H1 (cell line): ENCODE results near the gene CAMKK2. TPM values are rescaled to one million over a fixed set of nuclear protein-coding genes. Genes with fewer than 3 reads are reported as not detected.

Source experiments
- CTCF ChIA-PET: fragments of 300-600 bp; sonication (Branson Sonifier 250); formaldehyde crosslinking; loops from one replicate; lab custom pipeline; 2021; ENCODE audit not compliant: partially characterized antibody; lab: Charles Lee
- POLR2A ChIA-PET: fragments of 300-600 bp; sonication (Branson Sonifier 250); formaldehyde crosslinking; loops from one replicate; lab custom pipeline; 2021; ENCODE audit warnings: inconsistent platforms; ENCODE audit not compliant: partially characterized antibody; lab: Charles Lee
- DNase-seq, 2 experiments: peaks; one replicate each; pipeline versions ENCODE4 v3.0.0 to v3.0.0-alpha.2; 2010 to 2022; ENCODE audit warnings: low spot score in 2 of 2, low read depth in 1 of 2, mixed read lengths in 1 of 2
- FAIRE-seq: peaks from 2 replicates; lab custom pipeline; 2011; peaks lifted over from hg19 to GRCh38; lab: Jason Lieb, UNC
- H2AFZ ChIP-seq: 2 replicates; pipeline ENCODE4 v1.8.1; 2012; ENCODE audit warnings: low read length, inconsistent platforms
- H2AK5ac ChIP-seq: 2 replicates; pipeline ENCODE4 v1.6.1; 2013; ENCODE audit warnings: low read depth, low read length
- H2BK120ac ChIP-seq: replicated peaks from 2 replicates; pipeline ENCODE3; 2013; ENCODE audit warnings: low read depth, low read length, inconsistent platforms
- H2BK12ac ChIP-seq: 2 replicates; pipeline ENCODE4 v1.6.1; 2013; ENCODE audit warnings: low read depth, low read length
- H2BK15ac ChIP-seq: 2 replicates; pipeline ENCODE4 v1.6.1; 2013; ENCODE audit warnings: low read length
- H2BK20ac ChIP-seq: 2 replicates; pipeline ENCODE4 v1.6.1; 2013; ENCODE audit warnings: low read length
- H2BK5ac ChIP-seq: 2 replicates; pipeline ENCODE4 v1.6.1; 2013; ENCODE audit warnings: low read depth, low read length
- H3K14ac ChIP-seq: 2 replicates; pipeline ENCODE4 v1.6.1; 2013; ENCODE audit warnings: inconsistent platforms; ENCODE audit not compliant: insufficient read length
- H3K18ac ChIP-seq: 2 replicates; pipeline ENCODE4 v1.6.1; 2013; ENCODE audit warnings: low read length; ENCODE audit errors: extremely low read depth
- H3K23ac ChIP-seq: 2 replicates; pipeline ENCODE4 v1.6.1; 2013; ENCODE audit warnings: inconsistent platforms; ENCODE audit not compliant: insufficient read length
- H3K23me2 ChIP-seq: 2 replicates; pipeline ENCODE4 v1.6.1; 2013; ENCODE audit warnings: low read depth, low read length
- H3K27ac ChIP-seq: 2 replicates; pipeline ENCODE4 v1.6.1; 2011; ENCODE audit warnings: low read depth, low read length, inconsistent platforms
- H3K27me3 ChIP-seq, 4 experiments: replicated peaks in 1 of 4; 1 replicate in 1 of 4; 2 replicates in 3 of 4; pipeline versions ENCODE4 v1.6.1 to v1.8.1; 2011 to 2013; ENCODE audit warnings: low read length in 3 of 4, mild to moderate bottlenecking in 3 of 4, inconsistent platforms in 2 of 4, mixed read lengths in 2 of 4, moderate library complexity in 1 of 4; ENCODE audit not compliant: control insufficient read depth in 3 of 4, insufficient read depth in 3 of 4; ENCODE audit errors: extremely low read depth in 1 of 4
- H3K36me3 ChIP-seq, 4 experiments: 2 replicates each; pipeline versions ENCODE4 v1.6.1 to v1.8.1; 2011 to 2013; ENCODE audit warnings: mild to moderate bottlenecking in 4 of 4, low read length in 3 of 4, moderate library complexity in 2 of 4, control low read depth in 1 of 4, inconsistent platforms in 1 of 4; ENCODE audit not compliant: insufficient read depth in 4 of 4, control insufficient read depth in 2 of 4
- H3K4ac ChIP-seq: replicated peaks from 2 replicates; pipeline ENCODE3; 2013; ENCODE audit warnings: low read length, low read depth, mixed read lengths, inconsistent platforms; ENCODE audit not compliant: insufficient read length
- H3K4me1 ChIP-seq, 4 experiments: replicated peaks in 1 of 4; 1 replicate in 1 of 4; 2 replicates in 3 of 4; pipeline versions ENCODE4 v1.6.1 to v1.8.1; 2011 to 2013; ENCODE audit warnings: low read length in 3 of 4, inconsistent platforms in 2 of 4, mixed read lengths in 1 of 4; ENCODE audit not compliant: insufficient read depth in 4 of 4, control insufficient read depth in 3 of 4
- H3K4me2 ChIP-seq, 2 experiments: 2 replicates each; pipeline versions ENCODE4 v1.6.1 to v1.8.1; 2011 to 2013; ENCODE audit warnings: low read depth in 2 of 2, low read length in 2 of 2, control low read depth in 1 of 2, inconsistent platforms in 1 of 2, mild to moderate bottlenecking in 1 of 2; ENCODE audit not compliant: insufficient read depth in 1 of 2
- H3K4me3 ChIP-seq, 4 experiments: fragments of 200-600, 300-600 bp in 1 of 4; sonication (generic), shearing (Covaris generic), sonication (Bioruptor Twin) in 1 of 4; 2 replicates each; pipeline versions ENCODE4 v1.5.1 to v1.8.1; 2011 to 2016; ENCODE audit warnings: low read length in 4 of 4, low read depth in 3 of 4, control low read depth in 2 of 4, inconsistent platforms in 2 of 4, mild to moderate bottlenecking in 2 of 4, mixed read lengths in 1 of 4, moderate library complexity in 1 of 4; ENCODE audit not compliant: insufficient read depth in 2 of 4; ENCODE audit errors: extremely low read depth in 1 of 4
- H3K56ac ChIP-seq: replicated peaks from 2 replicates; pipeline ENCODE3; 2013; ENCODE audit warnings: low read depth, mild to moderate bottlenecking, mixed read lengths, low read length, inconsistent platforms; ENCODE audit not compliant: insufficient read length
- H3K79me1 ChIP-seq: 2 replicates; pipeline ENCODE4 v1.6.1; 2013; ENCODE audit warnings: low read depth, low read length, control low read depth
- H3K79me2 ChIP-seq, 2 experiments: 2 replicates each; pipeline versions ENCODE4 v1.6.1 to v1.8.1; 2012 to 2013; ENCODE audit warnings: low read length in 2 of 2, mild to moderate bottlenecking in 2 of 2, inconsistent platforms in 1 of 2; ENCODE audit not compliant: insufficient read depth in 2 of 2, control insufficient read depth in 1 of 2
- H3K9ac ChIP-seq, 4 experiments: replicated peaks in 1 of 4; 1 replicate in 1 of 4; 2 replicates in 3 of 4; pipeline versions ENCODE4 v1.6.1 to v1.8.1; 2011 to 2013; ENCODE audit warnings: low read depth in 3 of 4, low read length in 3 of 4, control low read depth in 2 of 4, mild to moderate bottlenecking in 2 of 4, moderate library complexity in 2 of 4, inconsistent platforms in 1 of 4; ENCODE audit errors: extremely low read depth in 1 of 4
- H3K9me3 ChIP-seq, 2 experiments: 2 replicates each; pipeline versions ENCODE4 v1.6.1 to v1.8.1; 2012 to 2013; ENCODE audit warnings: mild to moderate bottlenecking in 2 of 2, moderate library complexity in 2 of 2, control low read depth in 1 of 2, inconsistent platforms in 1 of 2, low read depth in 1 of 2, low read length in 1 of 2, mixed read lengths in 1 of 2; ENCODE audit not compliant: insufficient read depth in 2 of 2
- H4K20me1 ChIP-seq, 2 experiments: replicated peaks in 1 of 2; 2 replicates each; pipeline versions ENCODE3 to v1.8.1; 2011 to 2013; ENCODE audit warnings: inconsistent platforms in 2 of 2, low read length in 2 of 2, mild to moderate bottlenecking in 1 of 2; ENCODE audit not compliant: insufficient read depth in 2 of 2, control insufficient read depth in 1 of 2
- H4K5ac ChIP-seq: 2 replicates; pipeline ENCODE4 v1.6.1; 2013; ENCODE audit warnings: low read length, low read depth, mixed read lengths, inconsistent platforms; ENCODE audit not compliant: insufficient read length
- H4K8ac ChIP-seq: 2 replicates; pipeline ENCODE4 v1.8.0; 2013; ENCODE audit warnings: mild to moderate bottlenecking, moderate library complexity, low read length, inconsistent platforms; ENCODE audit not compliant: insufficient read depth; ENCODE audit errors: extremely low read depth
- H4K91ac ChIP-seq: replicated peaks from 2 replicates; pipeline ENCODE3; 2013; ENCODE audit warnings: low read length, mixed read lengths, inconsistent platforms; ENCODE audit not compliant: insufficient read length
- ATF3 ChIP-seq: IDR thresholded peaks from 2 replicates; pipeline ENCODE4 v1.6.1; 2011; ENCODE audit warnings: low read depth, mild to moderate bottlenecking, low read length; ENCODE audit not compliant: insufficient read depth
- CHD2 ChIP-seq: IDR thresholded peaks from 2 replicates; pipeline ENCODE4 v1.6.1; 2012; ENCODE audit warnings: low read length, improper control_type of control experiment
- KDM5A ChIP-seq: fragments of 200-600 bp; IDR thresholded peaks from 2 replicates; pipeline ENCODE4 v1.7.1; 2012; ENCODE audit warnings: mild to moderate bottlenecking, low read length, inconsistent platforms, mixed read lengths
- POLR2AphosphoS5 ChIP-seq: IDR thresholded peaks from 2 replicates; pipeline ENCODE4 v1.6.1; 2011; ENCODE audit warnings: low read depth, low read length
- POU5F1 ChIP-seq: IDR thresholded peaks from 2 replicates; pipeline ENCODE4 v1.6.1; 2011; ENCODE audit warnings: low read depth, mild to moderate bottlenecking, low read length, moderate library complexity
- TAF1 ChIP-seq: IDR thresholded peaks from 2 replicates; pipeline ENCODE4 v1.6.1; 2011; ENCODE audit warnings: mild to moderate bottlenecking, low read depth, low read length
- WGBS, 2 experiments: shearing (Covaris generic) in 1 of 2; methylation state at CpG; one replicate each; pipeline versions ENCODE4 v1.1.6 to v1.1.7; 2013 to 2015; ENCODE audit warnings: low lambda C conversion rate in 2 of 2, mixed read lengths in 2 of 2, inconsistent platforms in 1 of 2, low coverage in 1 of 2, missing lambda C conversion rate in 1 of 2; ENCODE audit not compliant: insufficient replicate concordance in 2 of 2, insufficient coverage in 1 of 2, insufficient read length in 1 of 2; ENCODE audit errors: extremely low coverage in 1 of 2, missing lambda C conversion rate in 1 of 2; 5-methylcytosine and 5-hydroxymethylcytosine counted together
- polyA plus RNA-seq, 7 experiments: library from polyadenylated mRNA; depleted of rRNA in 3 of 7; stranded (reverse) in 5 of 7; unstranded in 2 of 7; fragments of >200 nt in 5 of 7; fragments of 200-250 nt in 2 of 7; gene quantifications; 1 replicate in 5 of 7; 2 replicates in 1 of 7; 4 replicates in 1 of 7; pipeline versions ENCODE4 v1.2.1 to v1.2.3, GENCODE V29; 2011 to 2013; ENCODE audit warnings: missing spikeins in 2 of 7, mixed read lengths in 2 of 7
- total RNA-seq: library from RNA; stranded (reverse); fragmentation: NEBNext Ultra II Directional; extraction: Animal tissue kit (Norgen Biotek cat#: 25700); gene quantifications from 2 replicates; pipeline ENCODE4 v1.2.1, GENCODE V29; 2021

CAMKK2 gene
- total and polyA plus RNA-seq, 2 of the 8 experiments (the other 6 are each of a cell fraction or from before 2014, with no cell fraction given): 29.6 to 30.6 TPM

GRCh38 chr12:121226399-121226798 is 70.1 kb downstream of the CAMKK2 start:
- WGBS, 2 experiments: 93% methylated on average over 8 of the region's 8 CpGs; no CpG with 5 or more reads in 1 of the 2 experiments
- Histone ChIP-seq H2BK20ac (no peak overlapping the region), H3K23ac (no peak overlapping the region), H3K27ac (no peak overlapping the region), H2BK12ac (no peak overlapping the region), H3K79me1 (no peaks in the 10 kb centered on the region), H3K14ac (no peak overlapping the region), H4K91ac (no peak overlapping the region), H3K18ac (no peak overlapping the region), H3K23me2 (no peaks in the 10 kb centered on the region), H2BK120ac (no peak overlapping the region), H4K20me1 (no peaks in the 10 kb centered on the region), H2AFZ (no peak overlapping the region), H2AK5ac (no peak overlapping the region), H2BK5ac (no peak overlapping the region), H3K36me3 (no peaks in the 10 kb centered on the region), H3K4me3 (no peak overlapping the region), H3K79me2 (no peaks in the 10 kb centered on the region), H3K27me3 (no peaks in the 10 kb centered on the region), H3K9ac (no peak overlapping the region), H2BK15ac (no peak overlapping the region), H4K8ac (no peak overlapping the region), H3K56ac (no peak overlapping the region), H3K9me3 (no peaks in the 10 kb centered on the region), H4K5ac (no peak overlapping the region), H3K4me2 (no peak overlapping the region), H3K4me1 (no peaks in the 10 kb centered on the region), H3K4ac (no peak overlapping the region)
- CTCF ChIA-PET: interaction anchor here (0.5 to 0.6 kb wide), 2 partner anchors 8 to 710 kb away, joined by 3 to 4 read pairs; no protein-coding TSS in a partner anchor
- DNase-seq (no peak), FAIRE-seq (no peak)
- no peak for TF ChIP-seq KDM5A
- no peak for TF ChIP-seq POLR2AphosphoS5
- no peak for TF ChIP-seq TAF1
- TF ChIP-seq POU5F1: no peak
- no peak for TF ChIP-seq ATF3
- TF ChIP-seq CHD2: no peak
- POLR2A ChIA-PET: no interaction called here
